GM18517 (cell line): Measurements from ENCODE around the gene FYN.

ENCODE experiments used
- ATAC-seq: cut with Tn5 transposase; IDR thresholded peaks from one replicate; pipeline ENCODE4 v1.9.1; 2021; ENCODE audit warnings: mild to moderate bottlenecking, moderate library complexity; ENCODE audit not compliant: unreplicated experiment

Gene FYN

GRCh38 chr6:111615916-111616612 is 257.2 kb downstream of the FYN start:
- no peak for ATAC-seq

GRCh38 chr6:111614833-111615582 is 258.2 kb downstream of the FYN start:
- ATAC-seq = no peak

DNA sequence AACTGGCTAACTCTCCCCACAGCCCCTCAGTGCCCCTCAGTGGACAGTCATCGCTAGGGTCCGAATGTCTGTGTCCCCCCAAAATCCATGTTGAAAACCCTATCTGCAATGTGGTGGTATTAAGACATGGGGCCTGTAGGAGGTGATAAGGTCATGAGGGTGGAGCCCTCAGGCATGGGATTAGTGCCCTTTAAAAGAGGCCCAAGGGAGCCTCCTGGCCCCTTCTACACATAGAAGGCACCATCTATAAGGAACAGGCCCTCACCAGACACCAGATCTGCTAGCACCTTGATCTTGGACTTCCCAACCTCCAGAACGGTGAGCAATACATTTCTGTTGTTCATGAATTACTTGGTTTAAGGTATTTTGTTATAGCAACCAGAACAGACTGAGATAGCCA is 260.9 kb downstream of the FYN start:
- ATAC-seq = no peak

GRCh38 chr6:111610548-111611172 is 262.6 kb downstream of the FYN start:
- ATAC-seq = no peak
